GM08714 (cell line): ENCODE measurements around the gene WIZ.
A peak's percentile ranks its signal among the peaks of the same experiment; 100 is the strongest.

Experiments used
- H3K4me3 ChIP-seq: fragments of 200-500 bp; sonication (Bioruptor generic); 2 replicates; pipeline ENCODE4 v1.5.1; 2014; ENCODE audit warnings: mild to moderate bottlenecking, low read length, inconsistent platforms
- ZNF274 ChIP-seq: IDR thresholded peaks from 2 replicates; pipeline ENCODE4 v1.6.1; 2012; ENCODE audit warnings: mild to moderate bottlenecking, low read depth, low read length

Gene WIZ

DNA sequence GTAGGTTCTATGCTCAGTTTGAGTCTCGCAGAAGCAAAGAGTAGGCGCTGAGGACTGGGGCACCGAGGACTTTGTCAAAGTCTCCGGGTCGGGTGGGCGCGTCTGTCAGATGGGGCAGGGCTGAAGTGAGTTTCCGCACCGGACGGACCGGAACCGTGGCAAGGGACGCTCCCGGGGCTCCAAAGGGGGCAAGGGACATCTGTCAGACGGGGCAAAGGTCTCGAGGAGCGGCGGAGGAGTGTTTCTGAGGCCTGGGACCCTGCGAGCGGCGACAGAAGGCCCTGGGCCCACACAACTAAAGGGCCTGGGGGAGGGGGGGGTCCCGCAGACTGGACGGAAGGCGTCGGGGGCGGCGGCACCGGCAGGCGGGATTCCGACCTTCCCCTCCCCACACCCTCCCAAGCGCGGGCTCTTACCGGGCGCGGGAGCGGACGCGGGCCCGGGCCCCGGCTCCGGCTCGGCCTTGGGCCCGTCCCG, 17.7 kb downstream of the WIZ start:
- peak overlapping the region; percentile 87 for H3K4me3 ChIP-seq
- TF ChIP-seq ZNF274 = no peak

GRCh38 chr19:15431396-15432017, 18.2 kb downstream of the WIZ start:
- no peak for TF ChIP-seq ZNF274
- peak overlapping the region; percentile 87 for H3K4me3 ChIP-seq

DNA sequence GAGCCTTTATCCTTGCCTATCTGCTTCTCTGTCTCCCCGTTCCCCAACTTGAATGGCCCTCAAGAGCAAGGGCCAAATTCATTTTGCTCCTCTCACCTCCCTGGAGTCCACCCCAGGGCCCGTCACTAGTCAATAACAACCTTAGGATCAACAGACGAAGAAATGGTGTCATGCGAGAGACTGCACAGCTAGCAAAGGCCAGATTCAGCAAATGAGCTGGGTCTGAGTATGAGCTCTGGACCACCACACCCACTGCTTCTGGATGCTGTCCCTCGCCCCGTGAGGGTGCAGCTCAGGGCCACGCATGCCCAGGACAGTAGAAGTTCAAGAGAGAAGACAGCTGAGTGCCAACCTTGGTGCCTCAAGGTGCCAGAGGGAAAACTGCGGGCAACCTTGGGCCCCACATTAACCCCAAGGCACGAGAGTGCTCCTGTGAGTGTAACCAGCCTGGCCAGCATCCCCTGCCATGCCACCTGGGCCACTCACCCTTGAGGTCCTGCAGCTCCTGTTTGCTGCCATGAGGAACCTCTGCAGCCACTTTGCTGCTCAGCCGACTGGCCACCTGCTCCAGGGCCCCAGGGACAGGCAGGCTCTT, 19.1 kb downstream of the WIZ start:
- no peak overlapping the region; the same call in 1 of the 2 replicates for H3K4me3 ChIP-seq
- no peak for TF ChIP-seq ZNF274

GRCh38 chr19:15429825-15430467, 19.8 kb downstream of the WIZ start:
- TF ChIP-seq ZNF274 = no peak

DNA sequence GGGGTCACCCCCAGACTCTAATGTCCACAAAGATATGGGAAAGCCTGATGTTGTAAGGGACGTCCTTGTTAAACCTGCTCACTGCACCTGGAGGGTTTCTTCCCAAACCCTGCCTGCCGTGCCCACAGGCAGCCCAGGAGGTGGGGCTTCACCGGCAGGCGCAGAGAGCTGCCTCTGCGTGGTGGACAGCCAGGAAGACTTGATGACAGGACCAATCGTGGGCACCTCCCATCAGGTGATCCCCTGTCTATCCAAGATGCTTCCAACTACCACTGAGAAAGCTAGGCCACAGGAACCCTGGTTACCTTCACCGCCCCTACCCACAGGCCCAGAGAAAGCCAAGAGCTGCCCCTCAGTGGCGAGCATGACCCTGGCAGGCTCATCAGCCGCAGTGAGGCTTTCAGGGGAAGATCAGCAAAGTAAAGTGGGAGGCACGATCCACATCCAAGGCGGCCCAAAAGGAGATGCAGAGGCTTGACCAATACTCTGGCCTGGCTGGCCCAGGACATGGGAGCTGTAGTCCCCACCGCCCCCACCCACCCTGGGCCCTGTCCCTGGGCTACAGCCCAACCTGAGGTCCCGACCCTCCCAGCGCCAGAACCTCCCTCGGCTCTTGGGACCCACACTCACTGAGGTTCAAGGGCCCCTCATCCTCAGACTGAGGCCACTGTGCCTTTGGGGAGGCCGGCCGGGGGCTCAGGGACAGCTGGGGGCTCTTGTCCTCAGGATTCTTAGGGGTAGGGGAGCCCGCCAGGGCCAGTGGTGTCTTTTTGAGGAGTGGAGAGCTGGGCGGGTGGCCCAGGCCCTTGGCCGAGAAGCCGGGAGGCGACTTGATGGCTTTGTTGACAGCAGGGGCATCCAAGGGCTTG, 20.6 kb downstream of the WIZ start:
- no peak overlapping the region for H3K4me3 ChIP-seq
- no peak for TF ChIP-seq ZNF274

More at GRCh38 chr19:15429825-15430467, 19.8 kb downstream of the WIZ start:
- no peak overlapping the region for H3K4me3 ChIP-seq

GRCh38 chr19:15427991-15428471, 21.7 kb downstream of the WIZ start:
- no peak for TF ChIP-seq ZNF274
- no peak overlapping the region for H3K4me3 ChIP-seq

DNA sequence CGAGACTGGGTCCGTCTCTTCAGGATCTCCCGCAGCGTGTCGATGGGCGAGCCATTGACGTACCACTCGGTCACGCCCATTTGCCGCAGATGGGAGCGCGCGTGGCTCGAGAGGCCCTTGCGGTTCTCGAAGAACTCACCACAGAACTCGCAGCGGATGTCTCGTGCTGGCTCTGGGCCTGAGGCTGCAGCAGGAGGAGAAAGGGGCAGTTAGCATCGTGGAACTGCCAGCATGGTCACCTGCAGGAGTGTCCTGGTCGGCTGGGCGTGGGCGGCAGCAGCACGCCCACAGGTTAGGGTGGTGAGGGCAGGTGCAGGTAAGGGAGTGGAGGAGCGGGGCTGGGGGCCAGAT, 22.4 kb downstream of the WIZ start:
- no peak for TF ChIP-seq ZNF274
- H3K4me3 ChIP-seq = no peak overlapping the region

GRCh38 chr19:15426485-15427349, 23.0 kb downstream of the WIZ start:
- no peak overlapping the region for H3K4me3 ChIP-seq
- TF ChIP-seq ZNF274 = no peak

- H3K4me3 ChIP-seq = no peak overlapping the region
- TF ChIP-seq ZNF274 = no peak
These were observed 24.3 kb downstream of the WIZ start for GRCh38 chr19:15425321-15425950.

- TF ChIP-seq ZNF274 = no peak
- H3K4me3 ChIP-seq = no peak overlapping the region
These were observed 25.0 kb downstream of the WIZ start for GRCh38 chr19:15424692-15425272.

DNA sequence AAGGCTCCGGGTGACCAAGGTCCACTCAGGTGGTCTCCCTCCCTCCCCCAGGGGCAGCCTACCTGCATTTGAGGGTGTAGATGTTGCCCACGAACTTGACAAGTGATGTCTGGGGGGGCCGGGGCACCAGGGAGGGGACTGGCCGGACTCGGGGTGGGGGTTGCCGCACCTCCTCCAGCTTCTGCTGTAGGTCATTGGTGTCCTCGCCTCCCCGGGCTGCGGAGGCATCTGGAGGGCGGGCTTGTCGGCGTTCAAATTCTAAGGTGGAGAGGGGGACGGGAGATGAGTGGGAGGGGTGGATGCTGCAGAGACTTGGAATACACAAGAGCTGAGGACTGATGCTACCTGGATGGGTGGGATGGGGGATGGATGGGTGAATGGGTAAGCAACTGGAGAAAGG, 25.6 kb downstream of the WIZ start:
- no peak for TF ChIP-seq ZNF274

DNA sequence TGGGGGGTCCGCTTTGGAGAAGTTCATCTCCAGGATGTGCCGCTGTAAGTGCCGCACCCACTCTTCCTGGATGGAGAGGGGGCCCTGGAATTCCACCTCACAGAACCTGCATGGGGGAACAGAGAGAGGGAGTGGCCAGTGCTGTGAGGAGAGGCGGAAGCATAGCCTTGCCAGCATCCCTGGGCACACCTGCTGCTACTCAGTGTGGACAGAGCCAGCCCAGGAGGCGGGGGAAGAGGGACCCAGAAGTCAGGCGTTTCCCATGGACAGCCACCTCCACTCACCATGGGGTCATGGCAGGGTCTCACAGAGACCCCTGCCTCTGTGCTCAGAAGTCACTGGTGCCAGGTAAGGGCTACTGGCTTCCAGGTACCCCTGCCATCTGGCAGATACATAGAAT, 26.6 kb downstream of the WIZ start:
- no peak for TF ChIP-seq ZNF274
- no peak overlapping the region for H3K4me3 ChIP-seq

More for the DNA sequence above, 25.6 kb downstream of the WIZ start:
- H3K4me3 ChIP-seq = no peak overlapping the region
